ENCODE measurements around the gene FGF2. TPM values are rescaled to one million over a fixed set of nuclear protein-coding genes. Genes with fewer than 3 reads are reported as not detected.

Gene FGF2
- total RNA-seq, 1 donor from 2014 or later: 4.1 TPM

DNA sequence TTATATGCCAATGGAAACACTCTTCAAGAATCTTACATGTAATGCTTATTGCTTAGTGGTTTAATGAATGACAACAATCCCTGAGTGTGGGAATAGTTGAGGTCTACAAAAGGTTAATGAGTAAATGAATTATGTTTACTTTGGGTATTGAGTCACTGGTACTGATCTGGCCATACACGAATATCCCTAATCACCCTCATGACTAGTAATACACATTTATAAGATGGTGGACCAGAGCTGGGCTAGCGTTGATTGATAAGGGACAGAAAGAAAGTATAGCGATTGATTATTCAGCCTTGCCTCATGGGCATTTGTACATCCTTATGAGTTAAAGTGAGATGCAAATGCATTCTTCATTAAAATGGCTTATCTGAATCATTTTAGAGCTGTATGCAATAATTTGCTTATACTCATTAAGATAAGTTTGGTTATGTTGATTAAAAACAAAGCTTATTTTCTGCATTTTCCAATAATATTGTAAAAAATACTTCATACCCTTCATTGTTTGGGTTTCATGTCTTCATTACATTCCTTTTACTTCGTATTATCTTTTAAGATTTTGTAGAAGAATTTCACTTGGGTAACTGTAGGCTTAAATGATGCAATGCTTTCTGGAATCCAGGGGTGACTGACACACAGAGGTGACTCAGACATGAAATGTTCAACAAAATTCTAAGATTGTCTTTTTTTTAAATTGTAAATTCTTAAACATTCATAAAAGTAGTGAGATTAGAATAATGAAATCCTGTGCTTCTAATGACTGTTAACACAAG is 47.4 kb downstream of the FGF2 start:
- DNase-seq: no peak
- Histone ChIP-seq H3K4me1 (no peaks in the 10 kb centered on the region), H3K36me3 (no peaks in the 10 kb centered on the region), H3K4me3 (no peak overlapping the region), H3K27me3 (ENCODE audit: low read depth) (no peaks in the 10 kb centered on the region), H3K27ac (replicated peaks) (no peak overlapping the region), H3K9me3 (replicated peaks) (no peaks in the 10 kb centered on the region)
- intact Hi-C loops (cut with micrococcal nuclease): no loop called here
- TF ChIP-seq, protein P1, sequence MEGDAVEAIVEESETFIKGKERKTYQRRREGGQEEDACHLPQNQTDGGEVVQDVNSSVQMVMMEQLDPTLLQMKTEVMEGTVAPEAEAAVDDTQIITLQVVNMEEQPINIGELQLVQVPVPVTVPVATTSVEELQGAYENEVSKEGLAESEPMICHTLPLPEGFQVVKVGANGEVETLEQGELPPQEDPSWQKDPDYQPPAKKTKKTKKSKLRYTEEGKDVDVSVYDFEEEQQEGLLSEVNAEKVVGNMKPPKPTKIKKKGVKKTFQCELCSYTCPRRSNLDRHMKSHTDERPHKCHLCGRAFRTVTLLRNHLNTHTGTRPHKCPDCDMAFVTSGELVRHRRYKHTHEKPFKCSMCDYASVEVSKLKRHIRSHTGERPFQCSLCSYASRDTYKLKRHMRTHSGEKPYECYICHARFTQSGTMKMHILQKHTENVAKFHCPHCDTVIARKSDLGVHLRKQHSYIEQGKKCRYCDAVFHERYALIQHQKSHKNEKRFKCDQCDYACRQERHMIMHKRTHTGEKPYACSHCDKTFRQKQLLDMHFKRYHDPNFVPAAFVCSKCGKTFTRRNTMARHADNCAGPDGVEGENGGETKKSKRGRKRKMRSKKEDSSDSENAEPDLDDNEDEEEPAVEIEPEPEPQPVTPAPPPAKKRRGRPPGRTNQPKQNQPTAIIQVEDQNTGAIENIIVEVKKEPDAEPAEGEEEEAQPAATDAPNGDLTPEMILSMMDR (IDR thresholded peaks at IDR 0.05; ENCODE audit: borderline replicate concordance): no peak

DNA sequence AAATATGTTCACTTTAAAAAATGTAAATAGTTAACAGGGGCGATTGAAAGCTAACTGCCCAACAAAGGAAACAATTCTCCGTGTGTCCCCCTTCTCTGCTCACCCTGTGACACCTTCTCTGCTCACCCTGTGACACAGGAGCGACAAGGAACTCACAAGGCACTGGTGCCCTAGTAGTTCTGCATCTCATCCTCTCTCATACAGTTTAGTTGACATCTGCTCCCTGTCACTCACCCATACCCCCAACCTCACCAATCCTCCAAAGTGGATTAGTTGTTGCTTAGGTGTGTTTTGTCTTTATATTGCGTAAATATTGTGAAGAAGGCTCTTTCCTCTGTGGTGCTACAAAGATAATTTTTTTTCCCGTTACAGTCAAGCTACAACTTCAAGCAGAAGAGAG is 49.3 kb downstream of the FGF2 start:
- TF ChIP-seq, protein P1 (IDR thresholded peaks at IDR 0.05; ENCODE audit: borderline replicate concordance): no peak
- intact Hi-C loops (cut with micrococcal nuclease): no loop called here
- DNase-seq: no peak
- Histone ChIP-seq H3K36me3 (peaks cover 7% of the 10 kb centered on the region), H3K4me1 (no peaks in the 10 kb centered on the region), H3K27me3 (ENCODE audit: low read depth) (no peaks in the 10 kb centered on the region), H3K9me3 (replicated peaks) (peaks cover 3% of the 10 kb centered on the region), H3K27ac (replicated peaks) (no peak overlapping the region), H3K4me3 (no peak overlapping the region)

DNA sequence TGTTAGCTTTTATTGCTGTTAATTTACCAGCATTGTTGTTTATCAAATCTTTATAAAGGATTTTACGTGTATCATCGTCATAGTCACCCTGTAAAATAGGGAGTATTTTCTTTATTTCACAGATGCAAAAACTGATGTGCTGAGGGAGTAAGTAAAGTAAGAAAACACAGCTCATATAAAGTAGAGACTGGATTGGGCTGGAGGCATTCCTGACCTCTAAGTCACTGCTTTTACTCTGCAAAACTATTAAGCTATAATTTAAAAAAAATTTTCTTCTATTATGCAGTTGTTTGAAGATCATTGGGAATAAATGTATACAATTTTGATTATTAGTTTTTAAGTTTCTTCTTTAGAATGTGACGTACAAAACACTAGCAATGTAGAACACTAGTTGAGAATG is 49.8 kb downstream of the FGF2 start:
- no peak overlapping the region for H3K27ac ChIP-seq (replicated peaks)
- no peak overlapping the region for H3K4me3 ChIP-seq
- TF ChIP-seq, protein P1 (IDR thresholded peaks at IDR 0.05; ENCODE audit: borderline replicate concordance): no peak
- no peaks in the 10 kb centered on the region for H3K4me1 ChIP-seq
- H3K27me3 ChIP-seq (ENCODE audit: low read depth): no peaks in the 10 kb centered on the region
- H3K36me3 ChIP-seq: peaks cover 7% of the 10 kb centered on the region
- DNase-seq: no peak
- peaks cover 3% of the 10 kb centered on the region for H3K9me3 ChIP-seq (replicated peaks)
- intact Hi-C loops (cut with micrococcal nuclease): no loop called here

DNA sequence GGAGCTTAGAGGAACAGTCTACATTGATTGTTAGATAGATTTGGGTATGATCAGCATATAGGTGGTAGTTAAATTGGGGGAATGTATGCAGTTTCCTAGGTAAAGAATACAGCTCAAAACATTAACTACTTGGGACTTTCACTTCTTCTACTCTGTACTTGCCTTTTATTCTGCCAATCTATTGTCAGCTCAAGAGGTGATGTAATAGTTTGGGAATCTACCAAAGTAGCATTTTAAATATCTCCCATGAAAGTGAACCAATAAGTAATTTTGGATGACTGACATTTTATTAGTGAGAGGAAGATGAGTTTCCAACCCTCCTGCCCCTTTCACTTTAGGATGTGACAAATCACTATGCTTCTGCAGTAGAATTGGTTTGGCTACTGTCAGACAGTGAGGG is 52.4 kb downstream of the FGF2 start:
- Histone ChIP-seq H3K27ac (replicated peaks) (no peak overlapping the region), H3K4me3 (no peak overlapping the region), H3K36me3 (peaks cover 7% of the 10 kb centered on the region), H3K9me3 (replicated peaks) (peaks cover 3% of the 10 kb centered on the region), H3K27me3 (ENCODE audit: low read depth) (no peaks in the 10 kb centered on the region), H3K4me1 (no peaks in the 10 kb centered on the region)
- TF ChIP-seq, protein P1 (IDR thresholded peaks at IDR 0.05; ENCODE audit: borderline replicate concordance): no peak
- no peak for DNase-seq
- intact Hi-C loops (cut with micrococcal nuclease): no loop called here

DNA sequence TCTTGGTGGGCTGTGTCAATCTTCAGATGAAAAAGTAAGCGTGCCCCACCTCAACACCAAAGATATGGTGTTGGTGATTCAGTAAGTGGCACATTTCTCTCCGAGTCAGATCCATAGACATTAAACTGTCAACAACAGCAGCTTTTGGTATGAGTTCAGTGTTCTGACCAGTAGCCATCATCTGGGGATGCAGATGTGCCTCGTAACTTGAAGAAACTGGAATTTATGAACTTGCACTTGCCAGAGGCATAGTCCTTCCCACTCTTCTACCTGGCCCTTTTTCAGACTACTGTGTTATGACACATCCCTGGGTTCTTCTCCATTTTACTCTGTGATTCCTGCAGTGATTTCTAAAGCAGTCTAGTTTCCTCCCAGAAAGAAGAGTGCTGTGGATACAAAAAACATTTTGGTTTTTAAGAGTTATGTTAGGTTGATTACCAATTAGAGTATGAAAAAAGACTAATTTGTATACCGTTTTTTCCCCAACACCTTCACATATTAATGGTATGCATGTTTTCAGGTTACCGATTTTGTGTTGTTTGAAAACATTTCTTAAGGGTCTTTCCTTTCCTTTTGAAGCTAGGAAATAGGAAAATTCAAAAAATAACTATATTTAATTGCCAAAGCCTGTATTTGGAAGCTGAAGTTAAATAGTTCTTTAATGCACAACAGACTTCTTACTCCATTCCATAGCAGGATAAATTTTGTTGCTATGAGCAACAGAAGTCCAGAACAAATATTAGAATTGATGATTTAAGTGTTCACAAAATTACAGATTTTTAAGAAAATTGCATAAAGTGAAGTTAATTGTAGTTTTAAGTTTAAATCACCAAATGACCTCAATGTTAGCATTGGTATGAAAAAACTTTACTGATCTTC is 56.5 kb downstream of the FGF2 start:
- Histone ChIP-seq H3K36me3 (peaks cover 16% of the 10 kb centered on the region), H3K4me3 (no peak overlapping the region), H3K27ac (replicated peaks) (no peak overlapping the region), H3K4me1 (no peaks in the 10 kb centered on the region), H3K9me3 (replicated peaks) (peaks cover 3% of the 10 kb centered on the region), H3K27me3 (ENCODE audit: low read depth) (no peaks in the 10 kb centered on the region)
- TF ChIP-seq, protein P1 (IDR thresholded peaks at IDR 0.05; ENCODE audit: borderline replicate concordance): no peak
- intact Hi-C loops (cut with micrococcal nuclease): no loop called here
- no peak for DNase-seq

Data from left ventricle myocardium inferior (tissue), 1 donor.